HepG2 (cell line): ENCODE data around the gene LPIN3. TPM values are rescaled to one million over a fixed set of nuclear protein-coding genes. Genes with fewer than 3 reads are reported as not detected.

Experiments used
- ATAC-seq: fragments of 200-7000 bp; cut with Tn5 transposase; 3 replicates; pipeline ENCODE4 v1.9.1; 2020; ENCODE audit warnings: mild to moderate bottlenecking, moderate library complexity
- BruUV-seq: library from RNA; stranded (reverse); fragments of 400-500 nt; replicated peaks from 2 replicates; lab custom pipeline; 2021; lab: Mats Ljungman, UMichigan
- CTCF ChIA-PET: fragments of 300-600 bp; formaldehyde crosslinking; extraction: SDS; loops from one replicate; lab custom pipeline; 2021; ENCODE audit warnings: low total read pairs, inconsistent platforms, low intra/inter-chr PET ratio; lab: Yijun Ruan, JAX
- POLR2A ChIA-PET: fragments of 350-600 bp; sonication (Branson Sonifier 250); formaldehyde crosslinking; loops from one replicate; lab custom pipeline; 2020; ENCODE audit warnings: antibody characterized with exemption, inconsistent platforms; lab: Yijun Ruan, JAX
- DNase-seq: peaks from one replicate; pipeline ENCODE4 v3.0.0-alpha.2; 2015; ENCODE audit warnings: low spot score
- FAIRE-seq: peaks from 3 replicates; lab custom pipeline; 2011; peaks lifted over from hg19 to GRCh38; lab: Jason Lieb, UNC
- H2AFZ ChIP-seq: one replicate; pipeline ENCODE4 v1.6.1; 2011; ENCODE audit warnings: low read length, inconsistent platforms
- H3K27ac ChIP-seq: fragments of 300-600 bp; 3 replicates; pipeline ENCODE4 v1.8.0; 2011; ENCODE audit warnings: mixed run types, mild to moderate bottlenecking, mixed read lengths, low read length, inconsistent platforms; ENCODE audit not compliant: insufficient read depth; ENCODE audit errors: extremely low read length
- H3K27me3 ChIP-seq, 2 experiments: fragments of 200-600 bp in 1 of 2; 2 replicates in 1 of 2; 3 replicates in 1 of 2; pipeline versions ENCODE4 v1.6.0 to v1.8.0; 2011; ENCODE audit warnings: low read length in 2 of 2, mild to moderate bottlenecking in 2 of 2, moderate library complexity in 2 of 2, inconsistent platforms in 1 of 2; ENCODE audit not compliant: insufficient read depth in 2 of 2, control insufficient read depth in 1 of 2
- H3K36me3 ChIP-seq, 2 experiments: fragments of 200-600 bp in 1 of 2; replicated peaks in 1 of 2; 2 replicates in 1 of 2; 3 replicates in 1 of 2; pipeline versions ENCODE4 v1.5.1 to v1.8.0; 2011; ENCODE audit warnings: low read length in 2 of 2, inconsistent platforms in 1 of 2; ENCODE audit not compliant: insufficient read depth in 2 of 2, control insufficient read depth in 1 of 2
- H3K4me1 ChIP-seq: 2 replicates; pipeline ENCODE4 v1.5.1; 2012; ENCODE audit warnings: low read length, inconsistent platforms; ENCODE audit not compliant: insufficient read depth
- H3K4me2 ChIP-seq: 2 replicates; pipeline ENCODE4 v1.6.0; 2011; ENCODE audit warnings: low read depth, low read length, inconsistent platforms
- H3K4me3 ChIP-seq, 3 experiments: fragments of 200-600 bp in 1 of 3; sonication (generic), shearing (Covaris generic) in 1 of 3; replicated peaks in 1 of 3; 2 replicates each; pipeline ENCODE4 v1.5.1; 2011 to 2016; ENCODE audit warnings: low read length in 3 of 3, inconsistent platforms in 2 of 3, low read depth in 2 of 3, mild to moderate bottlenecking in 2 of 3, control low read depth in 1 of 3, mixed read lengths in 1 of 3; ENCODE audit not compliant: insufficient read depth in 1 of 3
- H3K79me2 ChIP-seq: one replicate; pipeline ENCODE4 v1.6.1; 2011; ENCODE audit warnings: low read length, inconsistent platforms; ENCODE audit not compliant: insufficient read depth
- H3K9ac ChIP-seq: 2 replicates; pipeline ENCODE4 v1.6.0; 2011; ENCODE audit warnings: mild to moderate bottlenecking, low read depth, low read length, inconsistent platforms; ENCODE audit not compliant: insufficient read depth
- H3K9me3 ChIP-seq: 2 replicates; pipeline ENCODE4 v1.5.1; 2012; ENCODE audit warnings: mild to moderate bottlenecking, low read length
- H4K20me1 ChIP-seq: 2 replicates; pipeline ENCODE4 v1.6.0; 2011; ENCODE audit warnings: inconsistent platforms, mild to moderate bottlenecking, low read length, moderate library complexity; ENCODE audit not compliant: insufficient read depth
- CBX5 ChIP-seq: sonication (generic); formaldehyde crosslinking; IDR thresholded peaks from 2 replicates; pipeline ENCODE4 v1.4.0; 2020; ENCODE audit warnings: missing genetic modification reagents, borderline replicate concordance
- CCAR2 ChIP-seq: fragments of 200-400 bp; formaldehyde crosslinking; optimal IDR thresholded peaks from 2 replicates; pipeline ENCODE3; 2018; ENCODE audit warnings: low read depth, mild to moderate bottlenecking, low read length, moderate library complexity
- DR1 ChIP-seq: sonication (generic); formaldehyde crosslinking; IDR thresholded peaks from 2 replicates; pipeline ENCODE4 v1.8.0; 2021; ENCODE audit warnings: mild to moderate bottlenecking, missing genetic modification reagents, inconsistent platforms
- MEF2D ChIP-seq: sonication (generic); formaldehyde crosslinking; IDR thresholded peaks from 2 replicates; pipeline ENCODE4 v1.5.1; 2020; ENCODE audit warnings: mild to moderate bottlenecking, missing genetic modification reagents
- SOX6 ChIP-seq, 2 experiments: fragments of 450-650 bp in 1 of 2; sonication (generic) in 1 of 2; formaldehyde crosslinking in 1 of 2; IDR thresholded peaks; 2 replicates each; pipeline versions ENCODE4 v1.4.0 to v1.6.1; 2017 to 2020; ENCODE audit warnings: antibody characterized with exemption in 1 of 2, mild to moderate bottlenecking in 1 of 2, missing genetic modification reagents in 1 of 2
- TFAP4 ChIP-seq: sonication (generic); IDR thresholded peaks from 2 replicates; pipeline ENCODE4 v1.6.1; 2016; ENCODE audit warnings: low read depth, borderline replicate concordance
- WIZ ChIP-seq: sonication (generic); formaldehyde crosslinking; IDR thresholded peaks from 2 replicates; pipeline ENCODE4 v1.5.1; 2020; ENCODE audit warnings: mild to moderate bottlenecking, missing genetic modification reagents
- ZNF138 ChIP-seq: sonication (generic); formaldehyde crosslinking; IDR thresholded peaks from 2 replicates; pipeline ENCODE4 v1.5.0; 2020; ENCODE audit warnings: mild to moderate bottlenecking, low read depth, missing genetic modification reagents
- ZNF225 ChIP-seq: sonication (generic); formaldehyde crosslinking; IDR thresholded peaks from 2 replicates; pipeline ENCODE4 v1.4.0; 2020; ENCODE audit warnings: mild to moderate bottlenecking, missing genetic modification reagents
- ZNF235 ChIP-seq: sonication (generic); formaldehyde crosslinking; IDR thresholded peaks from 2 replicates; pipeline ENCODE4 v1.8.1; 2023; ENCODE audit warnings: mild to moderate bottlenecking, missing genetic modification reagents, borderline replicate concordance
- ZNF296 ChIP-seq: sonication (generic); formaldehyde crosslinking; conservative IDR thresholded peaks from 2 replicates; pipeline ENCODE4 v1.5.0; 2020; ENCODE audit warnings: mild to moderate bottlenecking, missing genetic modification reagents
- ZNF780A ChIP-seq: sonication (generic); formaldehyde crosslinking; IDR thresholded peaks from 2 replicates; pipeline ENCODE4 v1.8.0; 2022; ENCODE audit warnings: mild to moderate bottlenecking, missing genetic modification reagents, moderate library complexity
- ZNF879 ChIP-seq: sonication (generic); formaldehyde crosslinking; IDR thresholded peaks from 2 replicates; pipeline ENCODE4 v1.8.1; 2023; ENCODE audit warnings: missing genetic modification reagents
- ZSCAN21 ChIP-seq: sonication (generic); formaldehyde crosslinking; IDR thresholded peaks from 2 replicates; pipeline ENCODE4 v1.8.0; 2022; ENCODE audit warnings: mild to moderate bottlenecking, missing genetic modification reagents, moderate library complexity, borderline replicate concordance
- WGBS: methylation state at CpG from one replicate; pipeline ENCODE4 v1.1.6; 2017; ENCODE audit warnings: low lambda C conversion rate; 5-methylcytosine and 5-hydroxymethylcytosine counted together
- in situ Hi-C: cut with HindIII; loops from 2 replicates; pipeline ENCODE4 v1.10.0; 2017; ENCODE audit warnings: low pct_unique_long_range_greater_than_20kb; ENCODE audit not compliant: extremely low pct_ligation_motif_present
- intact Hi-C: fragments of 100-400 bp; cut with micrococcal nuclease; formaldehyde crosslinking; loops from one replicate; pipeline ENCODE4 v1.10.0; 2022; ENCODE audit not compliant: unreplicated experiment
- polyA plus RNA-seq, 8 experiments: library from polyadenylated mRNA; depleted of rRNA in 3 of 8; stranded (reverse) in 7 of 8; unstranded in 1 of 8; fragments of >200 nt; fragmentation: Illumina TruSeq in 4 of 8; extraction: Trizol in 4 of 8; gene quantifications; 2 replicates each; pipeline versions ENCODE4 v1.2.1 to v1.2.3, GENCODE V29; 2011 to 2016; ENCODE audit warnings: low read depth in 4 of 8, missing spikeins in 1 of 8, mixed read lengths in 1 of 8; ENCODE audit not compliant: insufficient read depth in 1 of 8
- total RNA-seq, 5 experiments: library from RNA; depleted of rRNA; stranded (reverse); fragments of >200 nt; fragmentation: Illumina TruSeq; extraction: Trizol; gene quantifications; 2 replicates each; pipeline ENCODE4 v1.2.3, GENCODE V29; 2016; ENCODE audit warnings: low read depth in 1 of 5
- TF ChIP-seq, protein P1 (sequence below): sonication (generic); formaldehyde crosslinking; IDR thresholded peaks from 2 replicates; pipeline ENCODE4 v1.4.0; 2020; ENCODE audit warnings: missing genetic modification reagents, borderline replicate concordance

LPIN3 gene
- total and polyA plus RNA-seq, 2 of the 13 experiments (the other 11 are each of a cell fraction or from before 2014, with no cell fraction given): 14.2 to 28.6 TPM

DNA sequence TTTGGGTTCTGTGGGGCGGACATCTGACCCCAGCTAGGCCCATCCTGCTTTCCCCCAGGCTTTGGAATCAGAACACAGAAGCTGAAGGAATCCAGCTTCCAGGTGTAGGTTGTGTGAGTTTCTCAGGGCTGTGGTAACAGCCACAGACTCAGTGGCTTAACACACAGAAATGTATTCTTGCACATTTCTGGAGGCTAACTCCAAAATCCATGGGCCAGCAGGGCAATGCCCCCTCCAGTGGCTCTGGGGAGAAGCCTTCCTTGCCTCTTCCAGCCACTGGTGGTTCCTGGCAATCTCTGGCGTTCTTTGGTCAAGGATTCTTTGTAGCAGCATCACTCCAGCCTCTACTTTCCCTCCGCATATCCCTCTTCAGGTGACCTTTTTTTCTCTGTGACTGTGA is 27.3 kb downstream of the LPIN3 start:
- WGBS: 65% methylated on average over 3 of the region's 3 CpGs
- POLR2A ChIA-PET: no interaction called here
- peaks cover 14% of the 10 kb centered on the region for H3K4me1 ChIP-seq
- in situ Hi-C loops: no loop called here
- no peak for ATAC-seq
- no peak overlapping the region for H3K4me3 ChIP-seq
- no TSS peak for BruUV-seq
- no peak for TF ChIP-seq ZNF780A (CRISPR knock-in tag)
- TF ChIP-seq ZNF879 (CRISPR knock-in tag): no peak
- no peak for TF ChIP-seq WIZ (CRISPR knock-in tag)
- TF ChIP-seq, all 625 proteins: peak for 0
- Histone ChIP-seq H2AFZ (no peak overlapping the region), H3K9ac (no peak overlapping the region), H3K79me2 (no peaks in the 10 kb centered on the region), H3K4me2 (no peak overlapping the region), H4K20me1 (no peaks in the 10 kb centered on the region), H3K27ac (no peak overlapping the region), H3K27me3 (peaks cover 29 to 54% of the 10 kb centered on the region in 2 experiments), H3K36me3 (no peaks in the 10 kb centered on the region), H3K9me3 (no peaks in the 10 kb centered on the region)
- intact Hi-C loops: no loop called here
- CTCF ChIA-PET: no interaction called here
- DNase-seq (no peak), FAIRE-seq (no peak)

- Histone ChIP-seq H3K27ac (no peak overlapping the region), H3K36me3 (no peaks in the 10 kb centered on the region), H2AFZ (no peak overlapping the region), H3K4me3 (no peak overlapping the region), H3K4me1 (peaks cover 16% of the 10 kb centered on the region), H3K9me3 (no peaks in the 10 kb centered on the region), H3K9ac (no peak overlapping the region), H3K4me2 (no peak overlapping the region), H4K20me1 (no peaks in the 10 kb centered on the region), H3K79me2 (no peaks in the 10 kb centered on the region), H3K27me3 (peaks cover 26 to 52% of the 10 kb centered on the region in 2 experiments)
- 30% methylated on average over 2 of the region's 2 CpGs for WGBS
- no TSS peak for BruUV-seq
- DNase-seq: no peak
- ChIA-PET POLR2A (no interaction called here), CTCF (no interaction called here)
- intact Hi-C loops: no loop called here
- no peak for ATAC-seq
- in situ Hi-C loops: no loop called here
- FAIRE-seq: no peak
- TF ChIP-seq CBX5 (CRISPR knock-in tag) (no peak), CCAR2 (no peak), DR1 (no peak), MEF2D (CRISPR knock-in tag) (no peak), ZNF138 (no peak), ZSCAN21 (no peak), TFAP4 (no peak), ZNF225 (CRISPR knock-in tag) (no peak), SOX6 (IDR thresholded peaks at IDR 0.05) (no peak), SOX6 (CRISPR knock-in tag; IDR thresholded peaks at IDR 0.05) (no peak), ZNF235 (no peak), ZNF296 (CRISPR knock-in tag) (no peak)
- TF ChIP-seq, protein P1, sequence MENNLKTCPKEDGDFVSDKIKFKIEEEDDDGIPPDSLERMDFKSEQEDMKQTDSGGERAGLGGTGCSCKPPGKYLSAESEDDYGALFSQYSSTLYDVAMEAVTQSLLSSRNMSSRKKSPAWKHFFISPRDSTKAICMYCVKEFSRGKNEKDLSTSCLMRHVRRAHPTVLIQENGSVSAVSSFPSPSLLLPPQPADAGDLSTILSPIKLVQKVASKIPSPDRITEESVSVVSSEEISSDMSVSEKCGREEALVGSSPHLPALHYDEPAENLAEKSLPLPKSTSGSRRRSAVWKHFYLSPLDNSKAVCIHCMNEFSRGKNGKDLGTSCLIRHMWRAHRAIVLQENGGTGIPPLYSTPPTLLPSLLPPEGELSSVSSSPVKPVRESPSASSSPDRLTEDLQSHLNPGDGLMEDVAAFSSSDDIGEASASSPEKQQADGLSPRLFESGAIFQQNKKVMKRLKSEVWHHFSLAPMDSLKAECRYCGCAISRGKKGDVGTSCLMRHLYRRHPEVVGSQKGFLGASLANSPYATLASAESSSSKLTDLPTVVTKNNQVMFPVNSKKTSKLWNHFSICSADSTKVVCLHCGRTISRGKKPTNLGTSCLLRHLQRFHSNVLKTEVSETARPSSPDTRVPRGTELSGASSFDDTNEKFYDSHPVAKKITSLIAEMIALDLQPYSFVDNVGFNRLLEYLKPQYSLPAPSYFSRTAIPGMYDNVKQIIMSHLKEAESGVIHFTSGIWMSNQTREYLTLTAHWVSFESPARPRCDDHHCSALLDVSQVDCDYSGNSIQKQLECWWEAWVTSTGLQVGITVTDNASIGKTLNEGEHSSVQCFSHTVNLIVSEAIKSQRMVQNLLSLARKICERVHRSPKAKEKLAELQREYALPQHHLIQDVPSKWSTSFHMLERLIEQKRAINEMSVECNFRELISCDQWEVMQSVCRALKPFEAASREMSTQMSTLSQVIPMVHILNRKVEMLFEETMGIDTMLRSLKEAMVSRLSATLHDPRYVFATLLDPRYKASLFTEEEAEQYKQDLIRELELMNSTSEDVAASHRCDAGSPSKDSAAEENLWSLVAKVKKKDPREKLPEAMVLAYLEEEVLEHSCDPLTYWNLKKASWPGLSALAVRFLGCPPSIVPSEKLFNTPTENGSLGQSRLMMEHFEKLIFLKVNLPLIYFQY (CRISPR knock-in tag): no peak
Observed at GRCh38 chr20:41369673-41370072, 29.1 kb downstream of the LPIN3 start.
